Stomach (tissue), 9 donors: Measurements from ENCODE around the gene MBNL2. TPM values are rescaled to one million over a fixed set of nuclear protein-coding genes. Genes with fewer than 3 reads are reported as not detected.

Source experiments
- DNase-seq, 2 donors: peaks; one replicate each; pipeline versions ENCODE4 v3.0.0 to v3.0.0-alpha.2; 2013 to 2019
- H3K27ac ChIP-seq, 5 donors: fragments of 200-600 bp in 4 of 5; sonication (generic) in 4 of 5; one replicate each; pipeline ENCODE4 v1.5.1; 2013 to 2019; ENCODE audit warnings: mild to moderate bottlenecking in 1 of 5, moderate library complexity in 1 of 5
- H3K27me3 ChIP-seq, 3 donors: fragments of 200-600 bp; sonication (generic); one replicate each; pipeline ENCODE4 v1.5.1; 2017 to 2019; ENCODE audit warnings: mixed run types in 1 of 3
- H3K36me3 ChIP-seq, 4 donors: fragments of 200-600 bp; sonication (generic); 1 replicate in 3 of 4; 2 replicates in 1 of 4; pipeline ENCODE4 v1.5.1; 2016 to 2019
- H3K4me1 ChIP-seq, 4 donors: fragments of 200-600 bp; sonication (generic); one replicate each; pipeline ENCODE4 v1.5.1; 2016 to 2019
- H3K4me3 ChIP-seq, 4 donors: fragments of 200-600 bp; sonication (generic) in 3 of 4; one replicate each; pipeline ENCODE4 v1.5.1; 2016 to 2019; ENCODE audit warnings: mild to moderate bottlenecking in 1 of 4
- H3K9me3 ChIP-seq, 4 donors: fragments of 200-600 bp; sonication (generic); one replicate each; pipeline ENCODE4 v1.5.1; 2016 to 2019
- EP300 ChIP-seq: sonication (generic); formaldehyde crosslinking; IDR thresholded peaks from one replicate; pipeline ENCODE4 v1.6.1; 2017; ENCODE audit warnings: antibody characterized with exemption
- POLR2A ChIP-seq, 4 donors: fragments of 450-650 bp; IDR thresholded peaks; one replicate each; pipeline ENCODE4 v1.6.1; 2016; ENCODE audit warnings: antibody characterized with exemption in 4 of 4, control low read depth in 2 of 4, mild to moderate bottlenecking in 1 of 4, moderate library complexity in 1 of 4
- POLR2AphosphoS5 ChIP-seq, 3 donors: sonication (generic); formaldehyde crosslinking; IDR thresholded peaks; one replicate each; pipeline ENCODE4 v1.6.1; 2016; ENCODE audit warnings: antibody characterized with exemption in 3 of 3
- WGBS, 5 donors: extraction: QIAGEN DNeasy Blood & Tissue Kit in 3 of 5; methylation state at CpG; one replicate each; pipeline versions ENCODE4 v1.1.5 to v1.1.7; 2013 to 2018; 5-methylcytosine and 5-hydroxymethylcytosine counted together
- intact Hi-C: fragments of 100-400 bp; cut with DNase I; formaldehyde crosslinking; loops from one replicate; pipeline ENCODE4 v1.15.1; 2023; ENCODE audit warnings: low total_unique reads
- polyA plus RNA-seq, 3 donors: library from polyadenylated mRNA; stranded (reverse); fragments of 200-250 nt; gene quantifications; one replicate each; pipeline ENCODE4 v1.2.3, GENCODE V29; 2013
- total RNA-seq, 5 donors: library from RNA; depleted of rRNA; stranded (reverse); fragments of >200 nt; gene quantifications; one replicate each; pipeline versions ENCODE4 v1.1.0 to v1.2.3, GENCODE V29; 2014 to 2016
- TF ChIP-seq, protein P1 (sequence below), 7 experiments: fragments of 450-650 bp in 4 of 7; fragments of 200-600 bp in 3 of 7; sonication (generic) in 3 of 7; IDR thresholded peaks; one replicate each; pipeline ENCODE4 v1.5.1; 2016 to 2019; ENCODE audit warnings: antibody characterized with exemption in 7 of 7, control low read depth in 2 of 7, mild to moderate bottlenecking in 1 of 7
- donor health status: healthy with polysubstance abuse.
- donor health status: Bipolar disorder and iron deficiency.
- donor health status: healthy.

MBNL2 gene
- total and polyA plus RNA-seq, 8 donors: 8.3 to 74.5 (median 25.6) TPM

DNA sequence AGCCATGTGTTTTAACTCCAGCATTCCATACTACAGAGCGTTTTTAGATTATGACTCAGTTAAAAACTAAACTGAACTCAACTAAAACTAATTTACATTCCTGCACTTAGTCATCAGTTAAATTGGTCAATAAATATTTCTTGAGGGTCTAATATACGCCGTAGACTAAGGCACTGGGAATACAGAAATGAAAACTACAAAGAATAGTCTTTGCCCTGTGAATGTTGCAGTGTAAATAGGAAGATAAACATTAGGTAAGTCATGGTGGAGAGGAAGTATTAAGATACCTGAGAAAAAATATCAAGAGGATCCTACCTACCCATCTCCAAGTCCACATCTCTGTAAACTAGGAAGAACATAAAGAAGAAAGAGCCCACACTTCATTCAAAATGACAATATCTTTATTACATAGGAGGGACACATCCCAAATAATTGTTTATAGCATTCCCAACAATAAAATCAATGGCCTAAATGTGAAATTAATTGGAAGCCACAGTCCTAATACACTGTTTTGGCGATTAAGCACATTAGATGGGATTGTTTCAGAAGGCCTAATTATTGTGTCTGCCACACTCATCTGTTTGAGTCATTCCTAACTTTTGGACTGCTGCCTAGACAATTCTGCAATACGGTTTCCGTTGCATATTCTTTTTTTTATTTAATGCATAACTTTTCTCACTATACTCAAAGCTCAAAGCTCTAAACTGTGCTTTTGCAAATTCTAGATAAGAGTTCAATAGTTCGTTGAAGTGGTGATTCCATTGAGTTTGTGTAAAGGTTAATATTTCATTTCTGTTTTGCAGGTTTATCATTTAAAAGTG lies 52.9 kb downstream of the MBNL2 start:
- Histone ChIP-seq H3K27me3 (no peaks in the 10 kb centered on the region), H3K27ac (peak overlapping the region in 4 of 5 donors; percentile 21 to 75 (median 68)), H3K4me1 (peaks cover 30 to 83% (median 65%) of the 10 kb centered on the region in 4 donors), H3K9me3 (no peaks in the 10 kb centered on the region), H3K36me3 (peaks cover 5 to 18% (median 9%) of the 10 kb centered on the region in 4 donors), H3K4me3 (no peak overlapping the region)
- WGBS, 5 donors: 31 to 40% (median 34%) methylated on average over 7 of the region's 7 CpGs
- peak in 1 of 2 donors; percentile 78 for DNase-seq
- TF ChIP-seq, protein P1, sequence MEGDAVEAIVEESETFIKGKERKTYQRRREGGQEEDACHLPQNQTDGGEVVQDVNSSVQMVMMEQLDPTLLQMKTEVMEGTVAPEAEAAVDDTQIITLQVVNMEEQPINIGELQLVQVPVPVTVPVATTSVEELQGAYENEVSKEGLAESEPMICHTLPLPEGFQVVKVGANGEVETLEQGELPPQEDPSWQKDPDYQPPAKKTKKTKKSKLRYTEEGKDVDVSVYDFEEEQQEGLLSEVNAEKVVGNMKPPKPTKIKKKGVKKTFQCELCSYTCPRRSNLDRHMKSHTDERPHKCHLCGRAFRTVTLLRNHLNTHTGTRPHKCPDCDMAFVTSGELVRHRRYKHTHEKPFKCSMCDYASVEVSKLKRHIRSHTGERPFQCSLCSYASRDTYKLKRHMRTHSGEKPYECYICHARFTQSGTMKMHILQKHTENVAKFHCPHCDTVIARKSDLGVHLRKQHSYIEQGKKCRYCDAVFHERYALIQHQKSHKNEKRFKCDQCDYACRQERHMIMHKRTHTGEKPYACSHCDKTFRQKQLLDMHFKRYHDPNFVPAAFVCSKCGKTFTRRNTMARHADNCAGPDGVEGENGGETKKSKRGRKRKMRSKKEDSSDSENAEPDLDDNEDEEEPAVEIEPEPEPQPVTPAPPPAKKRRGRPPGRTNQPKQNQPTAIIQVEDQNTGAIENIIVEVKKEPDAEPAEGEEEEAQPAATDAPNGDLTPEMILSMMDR (IDR thresholded peaks at IDR 0.05): no peak
- TF ChIP-seq EP300 (no peak), POLR2A (IDR thresholded peaks at IDR 0.05) (no peak), POLR2AphosphoS5 (IDR thresholded peaks at IDR 0.05) (no peak)
- intact Hi-C loops: no loop called here

DNA sequence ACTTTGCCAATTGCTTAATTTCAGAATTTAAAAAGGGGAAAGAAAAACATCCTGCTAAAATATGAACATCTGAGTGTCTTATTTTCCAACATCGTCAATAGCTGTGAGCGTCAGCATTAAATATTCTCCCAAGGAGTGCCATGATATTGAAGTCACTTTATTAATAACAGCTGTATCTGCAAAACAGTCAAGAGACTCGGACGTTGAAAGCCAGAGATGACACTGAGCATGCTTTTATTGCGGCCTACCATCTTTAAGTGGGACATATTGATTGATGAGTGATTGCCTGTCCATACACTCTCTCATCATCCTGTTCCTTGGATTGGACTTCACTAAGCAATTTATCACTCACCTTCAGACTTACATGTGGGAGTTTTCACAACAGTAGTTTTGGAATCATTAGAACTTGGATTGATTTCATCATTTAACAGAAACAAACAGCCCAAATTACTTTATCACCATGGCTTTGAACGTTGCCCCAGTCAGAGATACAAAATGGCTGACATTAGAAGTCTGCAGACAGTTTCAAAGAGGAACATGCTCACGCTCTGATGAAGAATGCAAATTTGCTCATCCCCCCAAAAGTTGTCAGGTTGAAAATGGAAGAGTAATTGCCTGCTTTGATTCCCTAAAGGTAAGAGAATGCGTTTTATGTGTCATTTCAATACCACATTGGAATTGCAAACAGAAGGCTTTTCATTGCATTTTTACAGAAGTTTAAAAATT lies 53.8 kb downstream of the MBNL2 start:
- 73 to 86% (median 82%) methylated on average over 8 of the region's 8 CpGs for WGBS, 5 donors
- peaks cover 5 to 18% (median 9%) of the 10 kb centered on the region in 4 donors for H3K36me3 ChIP-seq
- no peak for TF ChIP-seq POLR2AphosphoS5 (IDR thresholded peaks at IDR 0.05)
- no peak for TF ChIP-seq POLR2A (IDR thresholded peaks at IDR 0.05)
- TF ChIP-seq EP300: no peak
- TF ChIP-seq, protein P1 (IDR thresholded peaks at IDR 0.05): no peak
- DNase-seq: no peak
- H3K9me3 ChIP-seq: no peaks in the 10 kb centered on the region
- H3K4me1 ChIP-seq: peaks cover 30 to 90% (median 73%) of the 10 kb centered on the region in 4 donors
- no peaks in the 10 kb centered on the region for H3K27me3 ChIP-seq
- intact Hi-C loops: no loop called here
- no peak overlapping the region for H3K4me3 ChIP-seq
- peak overlapping the region in 3 of 5 donors; percentile 64 to 75 (median 71) for H3K27ac ChIP-seq

DNA sequence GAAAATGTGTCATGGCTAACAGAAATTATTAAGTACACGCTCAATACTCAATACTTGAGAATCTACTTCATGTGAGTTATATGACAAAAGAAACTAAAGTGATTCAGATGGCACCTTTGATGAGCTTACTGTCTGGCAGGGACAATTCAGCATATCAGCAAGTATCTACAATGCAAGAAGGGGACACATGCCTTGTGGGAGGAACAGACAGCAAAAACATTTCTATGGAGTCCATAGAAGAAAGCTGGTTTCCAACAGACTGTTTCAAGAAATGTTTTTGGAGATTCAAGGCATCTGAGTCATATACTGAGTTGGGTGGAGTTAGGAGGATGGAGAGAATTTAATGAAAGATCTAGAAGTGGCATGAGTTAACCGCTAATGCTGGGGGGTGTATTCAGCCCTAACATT lies 54.7 kb downstream of the MBNL2 start:
- no peaks in the 10 kb centered on the region for H3K27me3 ChIP-seq
- peak overlapping the region in 1 of 5 donors; percentile 11 for H3K27ac ChIP-seq
- H3K9me3 ChIP-seq: no peaks in the 10 kb centered on the region
- peaks cover 5 to 18% (median 9%) of the 10 kb centered on the region in 4 donors for H3K36me3 ChIP-seq
- TF ChIP-seq, protein P1 (IDR thresholded peaks at IDR 0.05): no peak
- TF ChIP-seq EP300 (no peak), POLR2AphosphoS5 (IDR thresholded peaks at IDR 0.05) (no peak), POLR2A (IDR thresholded peaks at IDR 0.05) (no peak)
- no peak overlapping the region for H3K4me3 ChIP-seq
- intact Hi-C loops: no loop called here
- H3K4me1 ChIP-seq: peaks cover 30 to 97% (median 76%) of the 10 kb centered on the region in 4 donors
- DNase-seq: no peak
- 65 to 94% (median 88%) methylated on average over 2 of the region's 2 CpGs for WGBS, 5 donors
